LNCaP clone FGC (cell line): ENCODE data around the gene ENPP3.

Experiments used
- DNase-seq: peaks from one replicate; pipeline ENCODE4 v3.0.0-alpha.2; 2011; ENCODE audit warnings: low read depth
- H3K4me3 ChIP-seq: 2 replicates; pipeline ENCODE4 v1.5.1; 2011; ENCODE audit warnings: mild to moderate bottlenecking, low read depth, low read length, control low read depth
- CTCF ChIP-seq: IDR thresholded peaks from 2 replicates; pipeline ENCODE4 v1.5.1; 2012; ENCODE audit warnings: mild to moderate bottlenecking; ENCODE audit not compliant: control insufficient read depth, insufficient read depth; ENCODE audit errors: extremely low read depth

ENPP3 gene

GRCh38 chr6:131642565-131642964 lies 5.5 kb downstream of the ENPP3 start:
- TF ChIP-seq CTCF: no peak
- no peak overlapping the region for H3K4me3 ChIP-seq
- no peak for DNase-seq

GRCh38 chr6:131642987-131643611 lies 6.0 kb downstream of the ENPP3 start:
- no peak for TF ChIP-seq CTCF
- H3K4me3 ChIP-seq: no peak overlapping the region
- DNase-seq: no peak

- H3K4me3 ChIP-seq: no peak overlapping the region
- DNase-seq: no peak
- no peak for TF ChIP-seq CTCF
Measured at GRCh38 chr6:131643855-131644460, 6.9 kb downstream of the ENPP3 start.

GRCh38 chr6:131644921-131645320 lies 7.8 kb downstream of the ENPP3 start:
- H3K4me3 ChIP-seq: no peak overlapping the region
- TF ChIP-seq CTCF: no peak
- DNase-seq: no peak

- no peak for DNase-seq
- no peak overlapping the region for H3K4me3 ChIP-seq
- TF ChIP-seq CTCF: no peak
Measured at GRCh38 chr6:131645846-131646245, 8.7 kb downstream of the ENPP3 start.

GRCh38 chr6:131646249-131646670 lies 9.2 kb downstream of the ENPP3 start:
- no peak for DNase-seq
- no peak overlapping the region for H3K4me3 ChIP-seq
- no peak for TF ChIP-seq CTCF

GRCh38 chr6:131651782-131652181 lies 14.7 kb downstream of the ENPP3 start:
- peak; percentile 94 for DNase-seq
- TF ChIP-seq CTCF: no peak
- H3K4me3 ChIP-seq: peak overlapping the region; percentile 33
